K562 (cell line): Measurements from ENCODE around the gene WNT3. TPM values are rescaled to one million over a fixed set of nuclear protein-coding genes. Genes with fewer than 3 reads are reported as not detected.
A peak's percentile ranks its signal among the peaks of the same experiment; 100 is the strongest.

Experiments
- ARID1B ChIP-seq: fragments of 450-650 bp; IDR thresholded peaks from 2 replicates; pipeline ENCODE4 v1.6.1; 2016; ENCODE audit warnings: antibody characterized with exemption, mild to moderate bottlenecking, inconsistent platforms
- BCOR ChIP-seq: fragments of 450-650 bp; IDR thresholded peaks from 2 replicates; pipeline ENCODE4 v1.6.1; 2016
- BRD4 ChIP-seq: fragments of 200-600 bp; sonication (generic); IDR thresholded peaks from 2 replicates; pipeline ENCODE4 v1.6.1; 2017; ENCODE audit warnings: inconsistent platforms
- CHD4 ChIP-seq: fragments of 200-600 bp; sonication (generic); IDR thresholded peaks from 3 replicates; pipeline ENCODE4 v1.6.1; 2012; ENCODE audit warnings: low read depth, mild to moderate bottlenecking, mixed read lengths, low read length, inconsistent platforms; ENCODE audit not compliant: insufficient read depth, insufficient replicate concordance, poor library complexity, severe bottlenecking
- CREM ChIP-seq: IDR thresholded peaks from 2 replicates; pipeline ENCODE4 v1.6.1; 2014; ENCODE audit warnings: antibody characterized with exemption, low read depth
- DACH1 ChIP-seq: fragments of 450-650 bp; IDR thresholded peaks from 2 replicates; pipeline ENCODE4 v1.6.1; 2018; ENCODE audit not compliant: partially characterized antibody
- E2F6 ChIP-seq, 2 experiments: IDR thresholded peaks; 2 replicates each; pipeline ENCODE4 v1.6.1; 2011; ENCODE audit warnings: borderline replicate concordance in 1 of 2, control low read depth in 1 of 2, low read depth in 1 of 2, low read length in 1 of 2, mild to moderate bottlenecking in 1 of 2, mixed read lengths in 1 of 2, moderate library complexity in 1 of 2; ENCODE audit not compliant: insufficient read depth in 1 of 2, insufficient read length in 1 of 2, poor library complexity in 1 of 2, severe bottlenecking in 1 of 2; ENCODE audit errors: extremely low read depth in 1 of 2
- FOXA3 ChIP-seq, 2 experiments: fragments of 450-650 bp in 1 of 2; sonication (generic) in 1 of 2; formaldehyde crosslinking; IDR thresholded peaks in 1 of 2; conservative IDR thresholded peaks in 1 of 2; 2 replicates each; pipeline versions ENCODE4 v1.4.0 to v1.8.0; 2020 to 2022; ENCODE audit warnings: mild to moderate bottlenecking in 2 of 2, missing genetic modification reagents in 1 of 2
- HDAC2 ChIP-seq: fragments of 450-650 bp; IDR thresholded peaks from 2 replicates; pipeline ENCODE4 v1.6.1; 2016; ENCODE audit warnings: mild to moderate bottlenecking
- HSF4 ChIP-seq: fragments of 250-450 bp; sonication (Bioruptor Pico); IDR thresholded peaks from 2 replicates; pipeline ENCODE4 v2.1.2; 2022; ENCODE audit warnings: mild to moderate bottlenecking, moderate library complexity, borderline replicate concordance
- JUND ChIP-seq, 2 experiments: IDR thresholded peaks; 2 replicates in 1 of 2; 3 replicates in 1 of 2; pipeline ENCODE4 v1.6.1; 2011; ENCODE audit warnings: borderline replicate concordance in 2 of 2, low read depth in 2 of 2, low read length in 2 of 2, improper control_type of control experiment in 1 of 2, missing biosample characterization in 1 of 2, missing genetic modification characterization in 1 of 2, missing genetic modification reagents in 1 of 2
- LEF1 ChIP-seq: fragments of 450-650 bp; IDR thresholded peaks from 2 replicates; pipeline ENCODE4 v1.6.1; 2016; ENCODE audit warnings: mild to moderate bottlenecking
- MEIS2 ChIP-seq: fragments of 450-650 bp; IDR thresholded peaks from 2 replicates; pipeline ENCODE4 v1.6.1; 2014; ENCODE audit warnings: mild to moderate bottlenecking; ENCODE audit not compliant: partially characterized antibody
- MTA2 ChIP-seq: fragments of 450-650 bp; IDR thresholded peaks from 2 replicates; pipeline ENCODE4 v1.6.1; 2016; ENCODE audit warnings: low read depth
- PHF20 ChIP-seq: fragments of 450-650 bp; IDR thresholded peaks from 2 replicates; pipeline ENCODE4 v1.6.1; 2018; ENCODE audit not compliant: partially characterized antibody
- PHF8 ChIP-seq: fragments of 200-600 bp; sonication (generic); IDR thresholded peaks from 2 replicates; pipeline ENCODE4 v1.6.1; 2012; ENCODE audit warnings: mixed run types, mild to moderate bottlenecking, inconsistent platforms, low read length, moderate library complexity, borderline replicate concordance
- PRPF4 ChIP-seq: fragments of 200-400 bp; formaldehyde crosslinking; IDR thresholded peaks from one replicate; pipeline ENCODE4 v1.6.1; 2017; ENCODE audit warnings: low read length, low read depth, mild to moderate bottlenecking; ENCODE audit not compliant: insufficient read depth, poor library complexity, severe bottlenecking
- RBM25 ChIP-seq: fragments of 200-400 bp; formaldehyde crosslinking; IDR thresholded peaks from 2 replicates; pipeline ENCODE4 v1.6.1; 2018; ENCODE audit warnings: low read length, low read depth, moderate library complexity; ENCODE audit not compliant: severe bottlenecking
- SAP30 ChIP-seq: fragments of 200-600 bp; sonication (generic); IDR thresholded peaks from 2 replicates; pipeline ENCODE4 v1.6.1; 2012; ENCODE audit warnings: borderline replicate concordance, low read depth, mild to moderate bottlenecking, moderate library complexity, low read length, control low read depth, inconsistent platforms; ENCODE audit not compliant: insufficient read depth, poor library complexity, severe bottlenecking
- SMAD1 ChIP-seq: fragments of 150-350 bp; IDR thresholded peaks from 2 replicates; pipeline ENCODE4 v1.6.1; 2014; ENCODE audit warnings: low read length, low read depth; ENCODE audit not compliant: partially characterized antibody
- SMAD4 ChIP-seq: fragments of 250-450 bp; sonication (Bioruptor Pico); conservative IDR thresholded peaks from 2 replicates; pipeline ENCODE4 v1.8.0; 2021; ENCODE audit warnings: inconsistent platforms, mild to moderate bottlenecking, moderate library complexity
- SMARCA5 ChIP-seq: fragments of 450-650 bp; IDR thresholded peaks from 2 replicates; pipeline ENCODE4 v1.6.1; 2016
- SOX6 ChIP-seq: fragments of 450-650 bp; IDR thresholded peaks from 2 replicates; pipeline ENCODE4 v1.6.1; 2014; ENCODE audit warnings: mild to moderate bottlenecking
- SREBF2 ChIP-seq: sonication (generic); formaldehyde crosslinking; IDR thresholded peaks from 2 replicates; pipeline ENCODE4 v1.4.0; 2020; ENCODE audit warnings: mild to moderate bottlenecking, missing genetic modification reagents
- STAT5B ChIP-seq: fragments of 250-450 bp; sonication (Bioruptor Pico); IDR thresholded peaks from 2 replicates; pipeline ENCODE4 v1.8.0; 2021; ENCODE audit warnings: mild to moderate bottlenecking, inconsistent platforms
- ZFP36 ChIP-seq: fragments of 150-350 bp; IDR thresholded peaks from 2 replicates; pipeline ENCODE4 v1.6.1; 2018; ENCODE audit warnings: low read length, low read depth; ENCODE audit not compliant: partially characterized antibody
- ZKSCAN1 ChIP-seq: fragments of 150-350 bp; IDR thresholded peaks from 2 replicates; pipeline ENCODE4 v1.6.1; 2016; ENCODE audit warnings: low read depth, low read length
- ZNF232 ChIP-seq: sonication (generic); formaldehyde crosslinking; IDR thresholded peaks from 2 replicates; pipeline ENCODE4 v1.8.0; 2022; ENCODE audit warnings: mild to moderate bottlenecking, missing genetic modification reagents
- ZNF668 ChIP-seq: fragments of 250-450 bp; sonication (Bioruptor Pico); IDR thresholded peaks from 2 replicates; pipeline ENCODE4 v1.8.0; 2022; ENCODE audit warnings: mild to moderate bottlenecking, inconsistent platforms
- ZNF766 ChIP-seq: fragments of 200-800 bp; sonication (Bioruptor generic); conservative IDR thresholded peaks from 2 replicates; pipeline ENCODE4 v1.6.1; 2016; ENCODE audit warnings: missing genetic modification characterization, missing compliant biosample characterization
- ZNF77 ChIP-seq: fragments of 250-450 bp; sonication (Bioruptor Pico); IDR thresholded peaks from 2 replicates; pipeline ENCODE4 v1.5.0; 2020
- polyA plus RNA-seq, 8 experiments: library from polyadenylated mRNA; depleted of rRNA in 4 of 8; stranded (reverse) in 5 of 8; unstranded in 3 of 8; fragments of >200 nt; fragmentation: Nextera tagmentation in 2 of 8; fragmentation: Illumina TruSeq in 1 of 8; extraction: Ambion mirVana in 2 of 8; extraction: Trizol in 1 of 8; gene quantifications; 2 replicates each; pipeline versions ENCODE4 v1.2.1 to v1.2.3, GENCODE V29; 2011 to 2014; ENCODE audit warnings: inconsistent platforms in 1 of 8, missing spikeins in 1 of 8
- total RNA-seq, 7 experiments: library from RNA; depleted of rRNA in 6 of 7; stranded (reverse); fragments of >200 nt in 6 of 7; fragmentation: Illumina TruSeq in 2 of 7; extraction: Trizol in 2 of 7; gene quantifications; 2 replicates each; pipeline versions ENCODE4 v1.2.1 to v1.2.3, GENCODE V29; 2011 to 2021; ENCODE audit warnings: low replicate concordance in 1 of 7

Gene WNT3
- total and polyA plus RNA-seq, 9 of the 15 experiments (the other 6 are each of a cell fraction or from before 2014, with no cell fraction given): 1.5 to 6.1 (median 3.3) TPM

- no peak for TF ChIP-seq SREBF2 (CRISPR knock-in tag)
- TF ChIP-seq BRD4: no peak
- no peak for TF ChIP-seq HSF4
- TF ChIP-seq SAP30: no peak
- peak; percentile 23 for TF ChIP-seq PHF20
- TF ChIP-seq SOX6: no peak
- peak; percentile 86 for TF ChIP-seq ARID1B
- peak; percentile 98 for TF ChIP-seq ZFP36
- TF ChIP-seq PRPF4: no peak
- no peak for TF ChIP-seq ZNF77 (CRISPR knock-in tag)
- peak; percentile 84 for TF ChIP-seq SMARCA5
- TF ChIP-seq LEF1: peak; percentile 14; the same call in 1 of the 2 replicates
- TF ChIP-seq SMAD1: no peak
- no peak for TF ChIP-seq ZKSCAN1
- no peak for TF ChIP-seq JUND (IDR thresholded peaks at IDR 0.05; ENCODE audit: borderline replicate concordance, low read depth, low read length)
- peak; percentile 20; the same call in 1 of the 3 replicates for TF ChIP-seq JUND (tag; IDR thresholded peaks at IDR 0.05; ENCODE audit: borderline replicate concordance, low read depth, low read length)
- TF ChIP-seq BCOR: peak; percentile 98
- TF ChIP-seq CREM: 0 out of 2 replicates have a peak, but pooled peaks have one; percentile 22
- peak; percentile 7 for TF ChIP-seq DACH1
- no peak for TF ChIP-seq ZNF766 (CRISPR knock-in tag)
- peak; percentile 84 for TF ChIP-seq HDAC2
- TF ChIP-seq E2F6 (IDR thresholded peaks at IDR 0.05; ENCODE audit: borderline replicate concordance in 1 of 2, extremely low read depth in 1 of 2, insufficient read depth in 1 of 2, insufficient read length in 1 of 2, low read depth in 1 of 2, low read length in 1 of 2, poor library complexity in 1 of 2, severe bottlenecking in 1 of 2): peak in 1 of 2 experiments; percentile 34
- 0 out of 2 replicates have a peak, but pooled peaks have one; percentile 24 for TF ChIP-seq SMAD4
- peak; percentile 53 for TF ChIP-seq MEIS2
- no peak for TF ChIP-seq CHD4
- peak; percentile 22; the same call in 1 of the 2 replicates for TF ChIP-seq PHF8
- TF ChIP-seq ZNF668: no peak
- no peak for TF ChIP-seq FOXA3 (CRISPR knock-in tag; conservative IDR thresholded peaks at IDR 0.05 in 1 of 2, IDR thresholded peaks at IDR 0.05 in 1 of 2)
- no peak for TF ChIP-seq STAT5B
- TF ChIP-seq MTA2: peak; percentile 7; the same call in 1 of the 2 replicates
- no peak for TF ChIP-seq ZNF232
- TF ChIP-seq RBM25: peak; percentile 99
Observed at GRCh38 chr17:46809110-46809571, 9.4 kb downstream of the WNT3 start (continued).
